KBM-7 (cell line): ENCODE data around the gene KNCN.
A peak's percentile ranks its signal among the peaks of the same experiment; 100 is the strongest.

Experiments used
- DNase-seq: peaks from one replicate; pipeline ENCODE4 v3.0.0-alpha.2; 2015
- in situ Hi-C: fragments of 300-500 bp; cut with MboI; formaldehyde crosslinking; loops from 2 replicates; pipeline ENCODE4 v1.14.3; 2020; ENCODE audit warnings: low sequenced_read_pairs, low pct_unique_long_range_greater_than_20kb, mixed read lengths

The KNCN gene

GRCh38 chr1:46529031-46529630, 22.3 kb downstream of the KNCN start:
- no peak for DNase-seq
- in situ Hi-C loops, result no loop called here

- no peak for DNase-seq
- in situ Hi-C loops, result no loop called here
These were observed 23.0 kb downstream of the KNCN start for GRCh38 chr1:46528297-46528955.

- in situ Hi-C loops, result no loop called here
- DNase-seq, result peak; percentile 83
These were observed 23.8 kb downstream of the KNCN start for GRCh38 chr1:46527474-46528296.

- in situ Hi-C loops, result no loop called here
These were observed 24.7 kb downstream of the KNCN start for GRCh38 chr1:46526691-46527291.

GRCh38 chr1:46526013-46526690, 25.3 kb downstream of the KNCN start:
- in situ Hi-C loops, result no loop called here
- no peak for DNase-seq

More at GRCh38 chr1:46526691-46527291, 24.7 kb downstream of the KNCN start:
- DNase-seq, result no peak

DNA sequence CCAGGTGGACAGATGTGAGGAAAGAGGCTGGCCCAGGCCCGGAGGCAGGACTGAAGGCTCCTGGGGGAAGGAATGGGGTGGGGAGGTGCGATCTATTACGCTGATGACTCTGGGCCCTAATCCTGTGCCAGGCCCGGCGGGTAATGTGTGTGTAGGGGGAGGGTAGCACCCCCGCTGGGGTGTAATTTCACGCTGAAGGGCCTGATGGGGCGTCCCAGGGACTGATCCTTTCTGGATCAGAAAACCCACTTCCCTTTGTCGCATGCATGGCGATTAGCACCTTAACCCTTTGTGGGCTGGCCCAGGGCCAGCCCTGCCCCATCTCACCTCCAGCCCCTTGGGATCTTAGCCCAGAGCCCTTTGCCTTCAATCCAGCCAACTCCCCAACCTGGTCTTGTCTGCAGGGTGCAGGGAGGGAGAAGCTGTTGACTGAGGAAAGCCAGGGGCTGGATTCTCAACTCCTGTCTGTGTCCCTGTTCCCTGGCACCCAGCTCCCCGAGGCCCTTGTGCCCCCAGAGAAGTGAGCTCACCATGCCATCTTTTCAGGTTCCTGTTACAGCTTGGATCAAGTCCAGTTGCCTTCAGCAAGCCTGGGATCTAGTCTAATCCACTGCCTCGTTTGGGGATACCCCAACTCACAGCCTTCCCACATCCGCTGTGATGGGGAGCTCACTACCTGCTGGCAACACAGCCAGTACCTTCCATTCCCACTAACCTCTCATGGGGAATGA, 26.0 kb downstream of the KNCN start:
- in situ Hi-C loops, result no loop called here
- DNase-seq, result no peak

DNA sequence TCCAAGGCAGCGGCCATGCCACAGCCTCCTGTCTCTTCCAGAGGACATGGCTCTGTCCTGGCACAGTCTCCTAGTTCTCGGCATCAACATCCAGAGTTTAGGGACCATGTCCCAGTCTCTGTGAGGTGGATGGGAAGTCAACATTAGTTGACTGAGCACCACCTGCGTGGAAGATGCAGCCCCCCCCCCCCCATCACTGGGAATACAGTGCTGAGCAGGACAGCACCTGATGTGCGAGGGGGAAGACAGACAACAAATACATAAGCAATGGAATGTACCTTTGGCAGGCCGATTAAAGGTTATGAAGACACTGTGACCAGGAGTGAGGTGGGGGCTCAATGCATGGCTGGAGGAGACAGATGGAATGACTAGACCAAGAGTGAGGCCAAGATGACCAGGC, 26.6 kb downstream of the KNCN start:
- DNase-seq, result no peak
- in situ Hi-C loops, result no loop called here

GRCh38 chr1:46523496-46524353, 27.7 kb downstream of the KNCN start:
- DNase-seq, result no peak
- in situ Hi-C loops, result no loop called here

DNA sequence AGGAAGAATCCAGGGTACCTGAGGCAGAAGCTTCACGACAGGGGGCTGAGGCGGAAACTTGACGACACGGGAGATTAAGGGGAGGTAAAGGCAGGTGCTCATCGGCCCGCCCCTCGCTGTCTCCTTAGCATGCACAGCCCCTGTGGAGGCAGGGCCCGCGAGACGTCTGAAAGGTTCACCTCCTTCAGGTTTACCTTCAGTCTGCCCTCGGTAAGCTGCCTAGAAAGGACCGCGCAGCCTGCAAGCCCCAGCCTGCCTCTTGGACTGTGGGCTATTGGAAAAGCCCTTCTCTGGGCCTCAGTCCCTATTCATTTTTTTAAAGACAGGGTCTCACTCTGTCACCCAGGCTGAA, 28.5 kb downstream of the KNCN start:
- DNase-seq, result no peak
- in situ Hi-C loops, result no loop called here

DNA sequence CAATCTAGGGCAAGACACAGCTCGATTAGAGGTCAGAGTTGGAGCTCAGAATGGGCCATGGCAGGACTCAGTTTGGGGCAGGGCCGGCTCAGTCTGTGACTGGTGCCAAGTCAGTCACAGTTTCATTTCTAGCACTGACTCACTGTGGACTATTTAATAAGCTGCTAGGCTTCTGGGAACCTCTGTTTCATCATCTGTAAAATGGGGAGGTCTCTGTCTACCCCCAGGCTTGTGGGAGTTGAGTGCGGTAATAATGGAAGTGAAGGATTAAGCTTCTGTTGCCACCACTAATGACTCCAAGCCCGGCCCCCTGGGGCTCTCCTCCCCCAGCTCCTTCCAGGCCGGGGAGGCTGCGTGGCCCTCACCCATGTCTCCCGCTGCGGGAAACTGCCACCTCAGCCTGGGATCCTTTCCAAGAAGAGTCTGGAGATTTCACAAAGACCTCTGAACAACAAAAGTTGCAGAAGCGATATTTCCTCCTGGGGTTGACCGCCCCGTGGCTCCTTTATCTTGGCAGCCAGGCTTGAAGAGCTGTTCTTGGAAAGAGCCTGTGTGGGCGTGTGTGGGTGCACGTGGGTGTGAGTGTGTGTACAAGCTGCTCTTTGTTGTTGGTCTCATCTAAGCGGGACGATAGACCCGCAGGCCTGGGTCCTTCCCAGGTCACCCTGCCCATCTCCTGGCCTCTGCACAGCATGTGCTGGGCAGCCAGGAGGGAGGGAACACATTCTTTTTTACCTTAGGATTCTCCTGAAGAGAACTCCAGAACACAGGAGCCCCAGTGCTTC, 29.1 kb downstream of the KNCN start:
- peak; percentile 93 for DNase-seq
- in situ Hi-C loops, result no loop called here

GRCh38 chr1:46521414-46521813, 30.0 kb downstream of the KNCN start:
- DNase-seq, result peak; percentile 48
- in situ Hi-C loops, result no loop called here

DNA sequence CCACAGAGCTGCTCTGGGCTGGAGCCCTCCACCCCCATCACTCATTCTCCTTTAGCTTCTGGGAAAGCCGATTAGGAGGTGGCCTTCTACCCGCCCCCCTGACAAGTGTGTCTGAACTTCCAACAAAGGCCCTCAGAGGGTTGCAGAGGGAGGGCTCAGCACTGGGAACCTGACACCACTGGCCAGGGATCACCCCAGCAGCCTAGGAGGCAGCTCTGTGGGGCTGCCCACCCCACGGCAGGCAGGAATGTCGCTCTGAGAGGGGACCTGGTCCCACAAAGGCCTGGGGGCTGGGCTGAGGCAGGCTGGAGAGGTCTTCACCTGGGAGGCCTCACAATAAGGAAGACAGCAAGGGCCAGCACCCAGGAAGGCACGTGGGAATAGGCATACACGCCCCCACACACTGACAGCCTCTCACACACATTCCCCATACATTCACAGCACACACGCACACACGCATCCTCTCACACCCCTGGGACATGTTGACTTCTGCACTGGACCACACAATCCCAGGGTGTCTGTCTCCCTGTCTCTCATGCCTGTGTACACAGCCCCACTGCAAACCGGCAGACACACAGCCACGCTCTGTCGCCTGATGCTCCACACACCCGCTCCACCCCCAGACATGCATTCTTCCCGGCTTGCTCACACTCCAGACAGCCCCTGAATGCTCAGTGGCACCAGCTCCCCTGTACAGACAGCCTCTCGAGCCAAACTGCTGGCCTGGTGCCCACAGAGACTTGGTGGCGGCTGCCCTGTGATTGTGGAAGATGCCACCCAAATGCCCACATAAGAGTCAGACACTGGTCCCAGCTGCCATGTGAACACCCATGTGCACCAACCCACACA, 31.2 kb downstream of the KNCN start:
- in situ Hi-C loops, result no loop called here
- DNase-seq, result no peak

- in situ Hi-C loops, result no loop called here
- DNase-seq, result no peak
These were observed 32.2 kb downstream of the KNCN start for GRCh38 chr1:46519209-46519608.

DNA sequence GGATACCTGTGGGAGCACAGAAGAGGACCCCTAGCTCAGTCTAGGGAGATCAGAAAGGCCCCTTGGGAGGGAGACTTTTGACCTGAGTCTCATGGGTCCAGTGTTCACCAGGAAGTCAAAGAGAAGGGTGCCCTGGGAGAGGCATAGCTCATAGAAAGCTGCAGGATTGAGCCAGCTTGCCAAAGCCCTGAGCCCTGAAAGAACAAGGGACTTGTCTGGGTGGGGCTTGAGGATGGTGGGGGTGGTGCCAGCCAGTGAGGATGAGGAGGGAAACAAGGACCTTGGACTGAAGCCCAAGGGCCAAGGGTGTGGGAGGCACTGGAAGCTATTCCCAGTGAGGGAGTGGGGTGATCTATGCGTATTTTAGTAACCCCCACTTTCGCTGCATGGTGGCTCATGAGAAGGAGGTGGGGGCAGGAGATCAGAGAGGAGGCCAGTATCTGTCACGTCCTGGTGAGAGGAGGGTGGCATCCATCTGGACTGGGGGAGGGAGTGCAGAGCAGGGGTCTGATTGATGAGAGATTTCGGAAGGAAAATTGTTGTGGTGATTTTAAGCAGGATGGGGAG, 33.4 kb downstream of the KNCN start:
- in situ Hi-C loops, result no loop called here
- DNase-seq, result no peak

DNA sequence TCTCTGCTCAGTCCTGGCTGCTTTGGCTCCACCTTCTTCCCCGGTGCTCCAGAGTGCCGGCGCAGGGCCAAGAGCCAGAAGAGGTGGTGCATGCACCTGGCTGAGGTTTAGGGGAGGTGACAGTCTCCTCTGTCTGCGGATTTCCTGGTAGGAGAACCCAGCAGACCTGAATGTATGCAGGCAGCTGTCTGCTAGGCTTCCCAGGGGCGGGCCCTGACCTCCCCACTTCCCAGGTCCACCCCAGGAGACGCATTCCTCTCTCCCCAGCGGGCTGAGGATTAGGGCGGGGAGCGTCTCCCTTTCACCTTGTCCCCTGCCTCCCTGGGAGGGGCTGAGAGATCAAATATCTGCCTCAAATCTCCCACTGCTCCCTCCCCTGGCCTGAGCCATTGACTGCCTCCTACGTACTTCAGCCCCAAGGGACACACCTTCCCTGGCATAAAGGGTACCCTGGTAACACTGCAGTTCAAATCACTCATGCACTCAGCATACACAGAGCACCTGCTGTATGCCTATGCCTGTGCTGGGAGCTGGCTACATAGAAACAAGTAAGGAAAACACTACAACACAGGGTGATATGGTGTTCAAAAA, 34.3 kb downstream of the KNCN start:
- no peak for DNase-seq
- in situ Hi-C loops, result no loop called here
